Fibroblast of skin of scalp (primary cell): ENCODE results near the gene DLG2. TPM values are rescaled to one million over a fixed set of nuclear protein-coding genes. Genes with fewer than 3 reads are reported as not detected.
"Not testable (repeated sequence)": the region's sequence is repeated elsewhere in the genome, so short reads cannot be mapped to it uniquely, and the experiment has no call there.

ENCODE experiments used
- DNase-seq: peaks from one replicate; pipeline ENCODE4 v3.0.0-alpha.2; 2013
- polyA plus RNA-seq, 2 experiments: library from polyadenylated mRNA; unstranded; fragments of 120-200 nt; gene quantifications; one replicate each; pipeline ENCODE4 v1.2.1, GENCODE V29; 2013; ENCODE audit not compliant: insufficient read length in 2 of 2

Gene DLG2
- polyA plus RNA-seq (2013, experiment 1 of 2; ENCODE audit: insufficient read length), result 0.54 TPM
- 1.3 TPM for polyA plus RNA-seq (2013, experiment 2 of 2; ENCODE audit: insufficient read length)

DNA sequence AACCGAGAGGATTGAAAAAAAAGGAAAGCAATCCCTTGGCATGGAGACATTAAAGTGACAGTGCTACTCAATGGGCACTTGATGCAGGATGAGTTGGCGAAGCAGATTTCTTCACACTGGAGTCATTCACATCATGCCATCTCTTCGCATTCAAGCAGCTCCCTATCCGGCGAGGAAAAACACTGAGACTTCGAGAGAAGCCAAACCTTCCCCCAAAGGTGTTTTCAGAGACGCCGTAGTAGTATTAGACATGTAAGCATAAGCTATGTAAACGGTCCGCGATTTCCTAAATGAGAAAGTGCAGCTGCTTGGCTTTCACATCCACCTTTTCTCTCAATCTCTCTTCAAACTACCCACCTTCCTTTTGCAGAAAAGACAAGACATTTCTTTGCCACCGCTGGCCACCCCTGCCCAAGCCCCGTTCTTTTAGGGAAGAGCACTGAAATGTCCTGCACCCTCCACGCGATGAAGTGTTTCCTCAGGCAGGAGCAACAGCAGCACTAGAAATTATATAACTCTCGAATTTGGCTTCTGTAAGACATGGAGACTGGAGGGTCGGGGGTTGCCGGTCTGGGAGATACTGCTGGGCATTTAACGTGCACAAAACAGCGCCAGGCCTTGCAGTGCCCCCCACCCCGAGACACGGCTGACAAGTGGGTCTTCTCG, at the start of gene DLG2:
DLG2 (minus strand) TSS at position 13 of the 666 bp plus-strand sequence.
- DNase-seq, result peak; percentile 36

GRCh38 chr11:85673393-85673792, 46.2 kb upstream of the DLG2 start:
- no peak for DNase-seq

DNA sequence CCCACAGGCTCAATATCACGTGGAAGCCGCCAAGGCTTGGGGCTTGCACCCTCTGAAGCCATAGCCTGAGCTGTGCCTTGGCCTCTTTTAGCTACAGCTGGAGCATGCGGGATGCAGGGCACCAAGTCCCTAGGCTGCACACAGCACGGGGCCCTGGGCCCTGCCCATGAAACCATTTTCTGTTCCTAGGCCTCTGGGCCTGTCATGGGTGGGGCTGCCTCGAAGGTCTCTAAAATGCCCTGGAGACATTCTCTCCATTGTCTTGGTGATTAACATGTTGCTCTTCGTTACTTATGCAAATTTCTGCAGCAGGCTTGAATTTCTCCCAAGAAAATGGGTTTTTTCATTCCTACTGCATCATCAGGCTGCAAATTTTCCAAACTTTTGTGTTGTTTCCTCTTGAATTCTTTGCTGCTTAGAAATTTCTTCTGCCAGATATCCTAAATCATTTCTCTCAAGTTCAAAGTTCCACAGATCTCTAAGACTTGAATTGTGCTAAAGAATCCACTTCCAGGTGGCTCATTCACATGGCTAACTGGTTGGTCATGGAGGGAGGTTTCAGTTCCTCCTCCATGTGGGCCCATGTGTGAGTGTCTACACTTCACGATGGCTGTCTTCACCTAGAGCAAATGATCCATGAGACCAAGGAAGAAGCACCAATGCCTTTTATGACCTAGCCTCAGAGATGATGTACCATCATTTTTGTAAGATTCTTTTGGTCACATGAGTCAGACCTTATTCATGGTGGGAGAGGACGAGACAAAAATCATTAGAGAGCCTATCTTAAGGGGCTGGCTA, 45.2 kb upstream of the DLG2 start:
- no peak for DNase-seq

DNA sequence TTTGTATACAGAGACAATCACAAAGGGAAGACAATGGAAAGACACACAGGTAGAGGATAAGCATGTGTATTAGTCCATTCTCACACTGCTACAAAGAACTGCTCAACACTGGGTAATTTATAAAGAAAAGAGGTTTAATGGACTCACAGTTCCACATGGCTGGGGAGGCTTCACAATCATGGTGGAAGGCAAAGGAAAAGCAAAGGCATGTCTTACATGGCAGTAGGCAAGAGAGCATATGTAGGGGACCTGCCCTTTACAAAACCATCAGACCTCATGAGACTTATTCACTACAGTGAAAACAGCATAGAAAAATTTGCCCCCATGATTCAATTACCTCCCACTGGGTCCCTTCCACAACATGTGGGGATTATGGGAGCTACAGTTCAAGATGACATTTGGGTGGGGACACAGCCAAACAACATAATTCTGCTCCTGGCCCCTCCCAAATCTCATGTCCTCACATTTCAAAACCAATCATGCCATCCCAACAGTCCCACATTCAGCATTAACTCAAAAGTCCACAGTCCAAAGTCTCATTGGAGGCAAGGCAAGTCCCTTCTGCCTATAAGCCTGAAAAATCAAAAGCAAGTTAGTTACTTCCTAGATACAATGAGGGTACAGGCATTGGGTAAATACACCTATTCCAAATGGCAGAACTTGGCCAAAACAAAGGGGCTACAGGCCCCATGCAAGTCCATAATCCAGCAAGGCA, 44.0 kb upstream of the DLG2 start:
- not testable (repeated sequence) for DNase-seq

DNA sequence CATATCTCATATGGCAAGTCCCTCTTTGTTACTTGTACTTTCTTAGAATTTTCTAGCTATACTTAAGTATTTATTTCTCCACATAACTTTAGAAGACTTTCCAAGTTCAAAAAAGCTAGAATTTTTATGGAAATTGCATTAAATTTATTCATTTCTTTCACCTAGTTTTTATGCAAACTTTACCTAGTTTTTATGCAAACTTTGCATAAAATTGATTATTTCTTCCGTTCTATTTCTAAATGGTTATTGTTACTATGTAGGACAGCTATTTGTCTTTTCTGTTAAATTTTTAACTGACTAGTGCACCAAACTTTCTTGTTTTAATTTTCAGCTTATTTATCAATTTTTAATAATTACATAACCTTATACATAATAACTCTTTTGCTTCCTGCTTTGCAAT, 41.0 kb upstream of the DLG2 start:
- no peak for DNase-seq

DNA sequence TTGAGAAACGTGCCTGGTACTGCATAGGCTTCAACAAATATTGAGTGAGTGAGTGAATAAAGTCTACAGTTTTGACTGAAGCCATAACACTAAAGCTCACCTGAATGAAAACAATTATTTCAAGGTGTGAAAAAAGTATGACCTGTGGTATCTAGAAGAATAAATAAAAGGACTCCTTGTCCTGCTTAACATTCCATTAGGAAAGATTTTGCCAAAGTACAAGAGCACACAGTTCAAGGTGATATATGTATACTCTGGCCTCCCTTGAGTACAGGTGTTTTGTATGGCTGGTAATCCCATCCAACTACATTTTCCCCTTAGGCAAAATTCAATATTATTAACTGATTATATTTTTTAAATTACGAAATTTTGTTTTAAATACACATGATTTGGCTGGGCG, 39.5 kb upstream of the DLG2 start:
- DNase-seq, result no peak

- no peak for DNase-seq
Measured at GRCh38 chr11:85665733-85666132, 38.6 kb upstream of the DLG2 start.

GRCh38 chr11:85664615-85665481, 37.7 kb upstream of the DLG2 start, which contains the start of gene CREBZF:
Gene CREBZF (minus strand): TSS chr11:85665129. CDS start chr11:85664875, 254 bp downstream.
- DNase-seq, result peak; percentile 97

DNA sequence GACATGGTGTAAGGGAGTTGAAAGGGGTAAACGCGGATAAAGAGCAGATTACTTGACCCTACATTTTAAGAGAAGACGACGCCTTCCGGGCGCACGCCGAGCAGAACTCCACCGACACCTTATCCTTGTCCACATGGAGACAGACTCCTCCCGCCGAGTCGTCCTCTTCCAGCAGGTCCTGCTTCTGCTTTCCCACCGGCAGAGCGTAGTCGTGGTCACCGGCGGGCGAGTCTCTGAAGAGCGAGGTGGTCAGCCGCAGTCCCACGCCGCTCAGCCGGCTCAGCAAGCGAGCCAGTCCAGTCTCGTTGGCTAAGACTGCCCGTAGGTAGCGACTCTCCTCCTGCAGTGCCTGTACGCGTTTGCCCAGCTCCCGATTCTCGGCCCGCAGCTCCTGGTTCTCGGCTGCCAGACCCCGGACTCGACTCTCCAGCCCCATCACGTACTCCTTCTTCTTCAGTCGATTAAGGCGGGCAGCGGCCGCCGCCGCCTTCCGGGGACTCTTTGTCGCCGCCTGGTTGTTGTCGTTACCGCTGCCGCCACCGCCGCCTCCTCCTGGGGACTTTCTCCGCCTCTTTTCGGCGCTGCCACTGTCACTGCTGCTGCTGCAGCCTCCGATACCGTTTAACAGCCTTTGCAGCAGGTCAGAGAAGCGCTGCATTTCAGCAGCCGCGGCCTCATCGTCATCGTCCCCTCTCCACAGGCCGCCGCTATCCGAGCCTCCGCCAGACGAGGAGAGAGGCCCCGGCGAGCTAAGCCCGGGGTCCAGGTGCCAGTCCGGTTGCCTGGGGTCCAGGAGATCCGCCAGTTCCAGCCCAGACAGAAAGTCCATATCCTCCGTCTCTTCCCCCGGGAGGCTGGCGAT, 36.8 kb upstream of the DLG2 start:
- DNase-seq, result peak; percentile 72

DNA sequence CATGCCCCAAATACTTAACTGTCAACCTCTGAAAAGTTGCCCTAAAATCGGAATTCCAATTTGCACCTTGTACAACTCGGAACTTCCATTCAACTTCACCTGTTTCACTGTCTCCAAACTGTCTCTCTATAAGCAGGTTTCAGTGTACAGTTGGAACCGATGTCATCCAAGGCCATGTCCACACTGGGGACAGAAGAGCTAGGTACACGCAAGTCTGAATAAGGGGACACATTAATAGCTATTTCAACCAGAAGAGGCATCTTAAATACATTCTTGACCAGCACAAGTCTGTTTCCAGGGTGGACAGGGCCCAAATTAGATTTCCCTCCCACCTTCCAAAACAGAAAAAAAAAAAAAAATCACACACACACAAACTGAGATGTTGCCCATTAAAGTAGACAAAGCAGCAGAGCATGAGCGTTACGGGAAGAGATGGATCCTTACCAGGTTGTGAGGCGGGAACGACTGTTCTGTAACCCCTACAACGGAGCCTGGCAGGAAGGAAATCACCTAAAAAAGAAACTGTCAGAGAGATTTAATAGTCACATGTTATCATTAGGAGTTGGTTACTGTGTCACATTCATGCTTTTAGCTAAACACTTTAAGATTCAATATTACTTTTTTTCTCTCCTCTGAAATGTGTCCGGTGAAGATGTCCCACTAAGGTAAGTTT, 36.1 kb upstream of the DLG2 start:
- DNase-seq, result no peak

GRCh38 chr11:85661972-85662664, 35.0 kb upstream of the DLG2 start:
- no peak for DNase-seq

GRCh38 chr11:85658180-85658579, 31.0 kb upstream of the DLG2 start:
- no peak for DNase-seq

GRCh38 chr11:85656777-85657176, 29.6 kb upstream of the DLG2 start:
- DNase-seq, result no peak

DNA sequence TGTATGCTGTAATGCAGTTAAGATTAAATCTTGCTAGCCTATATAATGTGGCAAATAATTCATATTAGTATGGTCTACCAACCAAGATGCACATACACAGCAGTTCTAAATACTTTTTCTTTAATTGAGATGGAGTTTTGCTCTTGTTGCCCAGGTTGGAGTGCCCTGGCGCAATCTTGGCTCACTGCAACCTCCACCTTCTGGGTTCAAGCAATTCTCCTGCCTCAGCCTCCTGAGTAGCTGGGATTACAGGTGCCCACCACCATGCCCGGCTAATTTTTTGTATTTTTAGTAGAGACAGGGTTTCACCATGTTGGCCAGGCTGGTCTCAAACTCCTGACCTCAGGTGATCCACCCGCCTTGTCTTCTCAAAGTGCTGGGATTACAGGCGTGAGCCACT, 27.2 kb upstream of the DLG2 start:
- DNase-seq, result not testable (repeated sequence)

DNA sequence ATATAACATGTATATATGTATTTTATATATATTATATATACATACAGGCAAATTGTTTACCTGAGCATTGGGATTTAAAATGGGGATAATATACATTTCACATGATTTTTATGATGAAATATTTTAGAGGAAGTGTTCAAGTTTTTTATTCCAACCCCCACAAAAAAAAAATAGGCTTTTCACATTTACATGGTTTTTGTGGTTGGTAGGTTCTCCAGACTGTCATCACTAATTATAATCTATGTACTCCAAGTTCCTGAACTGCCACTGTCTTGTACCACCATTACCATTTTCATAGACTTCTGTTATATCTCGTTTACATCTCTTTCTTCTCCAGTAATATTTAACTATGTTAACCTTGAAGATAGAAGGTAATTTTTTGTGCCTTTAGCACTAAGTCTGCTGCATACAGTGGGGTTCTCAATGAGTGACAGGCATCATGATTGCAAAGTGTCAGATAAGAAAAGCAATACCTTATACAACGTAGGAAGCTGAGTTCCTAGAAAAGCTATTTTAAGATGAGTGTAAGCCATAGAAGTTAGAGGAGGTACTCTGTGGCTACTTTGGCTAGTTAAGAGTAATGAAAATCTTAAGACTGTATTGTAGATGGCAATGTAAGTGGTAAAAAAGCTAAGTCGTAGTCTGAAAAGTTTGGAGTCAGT, 25.8 kb upstream of the DLG2 start:
- no peak for DNase-seq

GRCh38 chr11:85651118-85651517, 24.0 kb upstream of the DLG2 start:
- DNase-seq, result no peak

DNA sequence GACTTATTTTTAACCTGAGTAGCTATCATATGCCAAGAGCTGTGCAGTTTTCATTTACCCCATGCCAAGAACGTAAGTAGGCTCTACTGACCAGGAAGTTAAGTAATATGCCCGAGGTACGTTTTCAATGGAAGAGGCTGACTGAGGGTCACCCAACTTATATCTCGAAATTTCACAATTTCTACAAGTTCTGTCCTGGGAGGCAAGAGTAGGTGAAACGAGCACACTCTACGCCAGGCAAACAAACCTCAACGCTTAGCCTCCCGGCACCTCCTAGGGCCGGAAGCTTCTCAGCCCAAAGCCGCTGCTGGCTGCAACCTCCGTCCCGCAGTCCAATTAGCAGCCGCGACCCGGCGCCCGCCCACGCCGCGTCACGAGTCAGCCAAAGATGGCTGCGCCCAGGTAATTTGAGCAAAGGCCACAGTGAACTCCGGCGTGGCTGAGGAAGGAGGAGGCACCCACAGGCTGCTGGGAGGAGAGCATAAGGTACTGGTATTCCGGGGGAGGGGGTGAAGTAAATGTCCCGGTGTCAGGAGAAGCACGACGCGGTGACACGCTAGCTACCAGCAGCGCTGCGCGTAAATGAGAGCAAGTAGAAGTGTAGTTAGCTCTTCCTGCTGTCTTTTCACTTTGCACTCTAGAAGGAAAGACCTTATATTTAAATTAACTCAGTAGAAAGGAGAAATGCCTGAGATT, 20.6 kb upstream of the DLG2 start, which contains the start of gene TMEM126A:
TMEM126A (plus strand) TSS at position 364 of the 696 bp plus-strand sequence. CDS start 2,289 bp downstream, outside the sequence.
- DNase-seq, result peak; percentile 81

DNA sequence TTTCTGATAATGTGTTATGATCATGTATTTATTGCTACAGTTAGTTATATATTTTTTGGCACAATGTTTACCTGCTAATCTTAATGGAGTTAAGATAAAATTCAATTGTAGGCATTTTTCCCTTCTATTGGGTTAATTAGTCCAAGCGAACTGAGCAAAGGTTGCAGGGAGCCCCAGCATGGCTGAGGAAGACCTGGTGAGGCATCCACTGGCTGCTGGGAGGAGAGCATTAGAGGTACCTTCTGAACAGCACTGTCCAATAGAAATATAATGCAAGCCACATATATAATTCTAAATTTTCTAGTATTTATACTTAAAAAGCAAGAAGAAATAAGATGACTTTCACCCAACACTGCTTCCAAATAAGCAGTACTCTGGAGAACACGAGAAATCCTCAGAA, 19.9 kb upstream of the DLG2 start:
- DNase-seq, result no peak
